BLaER1 treated with 17β-estradiol and CSF1 and Interleukin-3, amounts not matched to agents 10 nM and 100 nM (cell line): Measurements from ENCODE around the gene CXXC5.
"Not testable (repeated sequence)": the region's sequence is repeated elsewhere in the genome, so short reads cannot be mapped to it uniquely, and the experiment has no call there.

ENCODE experiments used
- H3K27ac ChIP-seq, 11 experiments: shearing (Covaris generic); formaldehyde crosslinking; 2 replicates each; pipeline ENCODE4 v1.8.1; 2022
- H3K27me3 ChIP-seq, 11 experiments: shearing (Covaris generic); formaldehyde crosslinking; 2 replicates each; pipeline ENCODE4 v1.8.1; 2022
- H3K36me3 ChIP-seq, 11 experiments: shearing (Covaris generic); formaldehyde crosslinking; 2 replicates each; pipeline ENCODE4 v1.8.1; 2022
- H3K4me1 ChIP-seq, 10 experiments: shearing (Covaris generic); formaldehyde crosslinking; 2 replicates each; pipeline ENCODE4 v1.8.1; 2022
- H3K4me2 ChIP-seq, 11 experiments: shearing (Covaris generic); formaldehyde crosslinking; 2 replicates each; pipeline ENCODE4 v1.8.1; 2022
- H3K4me3 ChIP-seq, 10 experiments: shearing (Covaris generic); formaldehyde crosslinking; 2 replicates each; pipeline ENCODE4 v1.8.1; 2022
- H3K9ac ChIP-seq, 11 experiments: shearing (Covaris generic); formaldehyde crosslinking; 2 replicates each; pipeline ENCODE4 v1.8.1; 2022
- H3K9me3 ChIP-seq, 11 experiments: shearing (Covaris generic); formaldehyde crosslinking; replicated peaks in 1 of 11; 2 replicates each; pipeline ENCODE4 v1.8.1; 2022
- H4K20me1 ChIP-seq, 11 experiments: shearing (Covaris generic); formaldehyde crosslinking; 2 replicates each; pipeline ENCODE4 v1.8.1; 2022
- Cebpa-rat ChIP-seq, 11 experiments: shearing (Covaris generic); IDR thresholded peaks; 2 replicates each; pipeline ENCODE4 v1.8.1; 2022

Gene CXXC5

DNA sequence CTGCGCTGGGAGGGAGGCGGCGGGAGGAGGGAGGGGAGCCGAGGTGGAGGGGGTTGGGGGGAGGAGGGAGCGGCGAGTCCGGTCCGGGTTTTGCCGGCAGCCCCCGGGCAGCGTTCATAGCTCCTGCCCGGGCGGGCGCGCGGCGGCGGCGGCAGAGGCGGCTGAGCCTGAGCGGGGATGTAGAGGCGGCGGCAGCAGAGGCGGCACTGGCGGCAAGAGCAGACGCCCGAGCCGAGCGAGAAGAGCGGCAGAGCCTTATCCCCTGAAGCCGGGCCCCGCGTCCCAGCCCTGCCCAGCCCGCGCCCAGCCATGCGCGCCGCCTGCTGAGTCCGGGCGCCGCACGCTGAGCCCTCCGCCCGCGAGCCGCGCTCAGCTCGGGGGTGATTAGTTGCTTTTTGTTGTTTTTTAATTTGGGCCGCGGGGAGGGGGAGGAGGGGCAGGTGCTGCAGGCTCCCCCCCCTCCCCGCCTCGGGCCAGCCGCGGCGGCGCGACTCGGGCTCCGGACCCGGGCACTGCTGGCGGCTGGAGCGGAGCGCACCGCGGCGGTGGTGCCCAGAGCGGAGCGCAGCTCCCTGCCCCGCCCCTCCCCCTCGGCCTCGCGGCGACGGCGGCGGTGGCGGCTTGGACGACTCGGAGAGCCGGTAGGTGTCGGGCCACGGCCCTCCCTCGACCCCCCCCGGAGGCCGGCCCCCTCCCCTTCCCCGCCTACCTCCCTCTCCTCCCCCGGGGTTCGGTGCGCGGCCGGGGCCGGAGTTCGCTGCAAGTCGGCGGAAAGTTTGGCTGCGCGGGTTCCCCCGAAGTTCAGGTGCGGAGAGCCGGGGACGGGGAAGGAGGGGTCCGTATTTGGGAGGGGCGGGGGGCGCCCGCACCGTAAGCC, at the start of gene CXXC5:
Gene CXXC5 (plus strand): TSS at position 145 of the 877 bp plus-strand sequence. CDS start 32,175 bp downstream, outside the sequence.
- Histone ChIP-seq H3K27ac (peak within 1 kb of the TSS; percentile 69 to 91 (median 84); a peak in 21 of 22 replicates), H3K27me3 (peaks cover 0 to 13% (median 0%) of the 10 kb centered on the region in 11 experiments; a peak in 4 of 22 replicates), H3K4me3 (peak within 1 kb of the TSS; percentile 75 to 93 (median 90)), H4K20me1 (peaks cover 21 to 68% (median 43%) of the 10 kb centered on the region in 11 experiments; a peak in 20 of 22 replicates), H3K4me2 (peak within 1 kb of the TSS; percentile 93 to 100 (median 99)), H3K9ac (peak within 1 kb of the TSS; percentile 81 to 91 (median 86)), H3K36me3 (no peaks in the 10 kb centered on the region), H3K4me1 (peaks cover 74 to 83% (median 77%) of the 10 kb centered on the region in 10 experiments), H3K9me3 (no peaks in the 10 kb centered on the region)
- TF ChIP-seq Cebpa-rat (IDR thresholded peaks at IDR 0.05) = no peak

GRCh38 chr5:139598601-139598965, 49.6 kb upstream of the CXXC5 start:
- not testable (repeated sequence) for H3K9ac ChIP-seq, H3K4me2 ChIP-seq, H3K27me3 ChIP-seq, H3K4me3 ChIP-seq, H3K27ac ChIP-seq
- H3K4me1 ChIP-seq = peaks cover 18 to 48% (median 31%) of the 10 kb centered on the region in 10 experiments
- peaks cover 40 to 98% (median 82%) of the 10 kb centered on the region in 11 experiments for H3K36me3 ChIP-seq
- peaks cover 60 to 99% (median 91%) of the 10 kb centered on the region in 11 experiments for H4K20me1 ChIP-seq
- H3K9me3 ChIP-seq = peaks cover 0 to 29% (median 21%) of the 10 kb centered on the region in 11 experiments; a peak in 15 of 22 replicates

DNA sequence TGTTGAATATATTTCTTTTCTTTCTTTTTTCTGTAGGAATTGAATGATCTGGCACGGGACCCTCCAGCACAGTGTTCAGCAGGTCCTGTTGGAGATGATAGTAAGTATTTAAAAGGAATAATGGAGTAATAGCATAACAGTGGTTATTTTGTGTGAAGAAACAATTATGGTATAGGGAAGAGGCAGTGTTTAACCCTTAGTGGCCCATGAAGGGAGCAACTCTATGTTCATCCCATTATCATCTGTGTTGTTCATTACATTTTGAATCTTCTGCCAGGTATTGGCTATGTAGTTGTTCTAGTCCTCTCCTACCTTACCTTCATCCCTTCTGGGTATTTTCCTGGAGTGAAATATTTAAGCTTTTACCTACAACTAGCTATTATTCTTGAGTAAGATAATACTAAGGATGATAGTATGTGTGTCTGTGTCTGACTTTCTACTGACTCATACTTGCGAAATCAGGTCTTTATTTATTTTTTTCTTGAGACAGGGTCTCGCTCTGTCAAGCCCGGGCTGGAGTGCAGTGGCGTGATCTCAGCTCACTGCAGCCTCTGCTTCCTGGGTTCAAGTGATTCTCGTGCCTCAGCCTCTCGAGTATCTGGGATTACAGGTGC, 47.7 kb upstream of the CXXC5 start:
- no peak for TF ChIP-seq Cebpa-rat (IDR thresholded peaks at IDR 0.05)
- Histone ChIP-seq H3K9ac (no peak overlapping the region), H3K27ac (peak overlapping the region in 5 of 11 experiments; percentile 1 to 34 (median 14); a peak in 6 of 22 replicates), H3K36me3 (peaks cover 53 to 97% (median 82%) of the 10 kb centered on the region in 11 experiments), H3K4me1 (peaks cover 6 to 53% (median 40%) of the 10 kb centered on the region in 10 experiments; a peak in 19 of 20 replicates), H4K20me1 (peaks cover 59 to 99% (median 88%) of the 10 kb centered on the region in 11 experiments; a peak in 20 of 22 replicates), H3K4me3 (no peak overlapping the region), H3K9me3 (peaks cover 0 to 28% (median 21%) of the 10 kb centered on the region in 11 experiments; a peak in 15 of 22 replicates), H3K4me2 (peak overlapping the region in 9 of 11 experiments; percentile 4 to 38 (median 23); a peak in 11 of 22 replicates), H3K27me3 (no peaks in the 10 kb centered on the region)

GRCh38 chr5:139601429-139601828, 46.7 kb upstream of the CXXC5 start:
- Histone ChIP-seq H3K4me1 (peaks cover 9 to 59% (median 49%) of the 10 kb centered on the region in 10 experiments; a peak in 19 of 20 replicates), H4K20me1 (peaks cover 61 to 99% (median 87%) of the 10 kb centered on the region in 11 experiments; a peak in 20 of 22 replicates), H3K27ac (peak overlapping the region in 2 of 11 experiments; percentile 5 to 10; a peak in 2 of 22 replicates), H3K4me2 (no peak overlapping the region), H3K9ac (no peak overlapping the region; a peak in 1 of 22 replicates), H3K27me3 (no peaks in the 10 kb centered on the region), H3K9me3 (peaks cover 0 to 18% (median 14%) of the 10 kb centered on the region in 11 experiments; a peak in 13 of 22 replicates), H3K36me3 (peaks cover 62 to 97% (median 82%) of the 10 kb centered on the region in 11 experiments), H3K4me3 (no peak overlapping the region)
- no peak for TF ChIP-seq Cebpa-rat (IDR thresholded peaks at IDR 0.05)

- peaks cover 9 to 59% (median 53%) of the 10 kb centered on the region in 10 experiments; a peak in 19 of 20 replicates for H3K4me1 ChIP-seq
Observed at GRCh38 chr5:139601948-139602347, 46.2 kb upstream of the CXXC5 start.

GRCh38 chr5:139605887-139606286, 42.3 kb upstream of the CXXC5 start:
- no peaks in the 10 kb centered on the region for H3K27me3 ChIP-seq
- TF ChIP-seq Cebpa-rat (IDR thresholded peaks at IDR 0.05) = peak in 3 of 11 experiments; percentile 38 to 46 (median 39); a peak in 2 of 22 replicates
- H3K27ac ChIP-seq = peak overlapping the region in 9 of 11 experiments; percentile 5 to 64 (median 42); a peak in 13 of 22 replicates
- H3K4me3 ChIP-seq = no peak overlapping the region
- peak overlapping the region in 7 of 11 experiments; percentile 34 to 69 (median 63); a peak in 14 of 22 replicates for H3K4me2 ChIP-seq
- no peaks in the 10 kb centered on the region for H3K9me3 ChIP-seq
- peaks cover 9 to 47% (median 35%) of the 10 kb centered on the region in 10 experiments; a peak in 18 of 20 replicates for H3K4me1 ChIP-seq
- H3K9ac ChIP-seq = peak overlapping the region in 4 of 11 experiments; percentile 29 to 59 (median 41); a peak in 6 of 22 replicates
- peaks cover 57 to 99% (median 87%) of the 10 kb centered on the region in 11 experiments for H4K20me1 ChIP-seq
- H3K36me3 ChIP-seq = peaks cover 57 to 99% (median 75%) of the 10 kb centered on the region in 11 experiments

More at GRCh38 chr5:139601948-139602347, 46.2 kb upstream of the CXXC5 start:
- Histone ChIP-seq H3K9me3 (peaks cover 0 to 15% (median 9%) of the 10 kb centered on the region in 11 experiments; a peak in 9 of 22 replicates), H4K20me1 (peaks cover 64 to 99% (median 86%) of the 10 kb centered on the region in 11 experiments; a peak in 21 of 22 replicates), H3K27ac (0 out of 22 replicates have a peak overlapping the region, but pooled peaks of 1 of the 11 experiments have one; percentile 10), H3K36me3 (peaks cover 62 to 97% (median 82%) of the 10 kb centered on the region in 11 experiments)
- not testable (repeated sequence) for H3K4me3 ChIP-seq, H3K27me3 ChIP-seq, H3K4me2 ChIP-seq, H3K9ac ChIP-seq

- H3K9me3 ChIP-seq = no peaks in the 10 kb centered on the region
- no peak overlapping the region for H3K4me3 ChIP-seq
- H3K36me3 ChIP-seq = peaks cover 66 to 99% (median 89%) of the 10 kb centered on the region in 11 experiments
- H3K4me2 ChIP-seq = no peak overlapping the region
- H3K4me1 ChIP-seq = peaks cover 0 to 9% (median 0%) of the 10 kb centered on the region in 10 experiments; a peak in 3 of 20 replicates
- no peak for TF ChIP-seq Cebpa-rat (IDR thresholded peaks at IDR 0.05)
- H4K20me1 ChIP-seq = peaks cover 49 to 92% (median 79%) of the 10 kb centered on the region in 11 experiments; a peak in 21 of 22 replicates
- H3K27me3 ChIP-seq = no peaks in the 10 kb centered on the region
- peak overlapping the region in 1 of 11 experiments; percentile 25; a peak in 1 of 22 replicates for H3K9ac ChIP-seq
- no peak overlapping the region for H3K27ac ChIP-seq
Observed at GRCh38 chr5:139611703-139612584, 36.2 kb upstream of the CXXC5 start.
